Stimulated activated CD8-positive, alpha-beta memory T cell treated with anti-CD3 and anti-CD28 coated beads, Interleukin-12 subunit alpha, Interleukin-12 subunit beta, amount 100 ng/mL, for 24 hours (primary cell): ENCODE results near the gene DOK7.

Experiments
- DNase-seq: peaks from one replicate; pipeline ENCODE4 v3.0.0-alpha.2; 2020; ENCODE audit errors: extremely low read depth

The DOK7 gene

GRCh38 chr4:3463556-3464348 is 646 bp downstream of the DOK7 start:
- no peak for DNase-seq

GRCh38 chr4:3464349-3464905 is 1.3 kb downstream of the DOK7 start:
- DNase-seq: no peak

- DNase-seq: no peak
Observed at GRCh38 chr4:3464911-3465697, 2.0 kb downstream of the DOK7 start.

GRCh38 chr4:3465698-3466671 is 2.9 kb downstream of the DOK7 start:
- DNase-seq: no peak

- DNase-seq: no peak
Observed at GRCh38 chr4:3466691-3467600, 3.8 kb downstream of the DOK7 start.

GRCh38 chr4:3467601-3468031 is 4.5 kb downstream of the DOK7 start:
- no peak for DNase-seq

- no peak for DNase-seq
Observed at GRCh38 chr4:3468154-3468553, 5.0 kb downstream of the DOK7 start.

GRCh38 chr4:3468804-3469203 is 5.7 kb downstream of the DOK7 start:
- DNase-seq: no peak

GRCh38 chr4:3469386-3470243 is 6.5 kb downstream of the DOK7 start:
- DNase-seq: no peak

- no peak for DNase-seq
Observed at GRCh38 chr4:3470244-3471097, 7.4 kb downstream of the DOK7 start.

- no peak for DNase-seq
Observed at GRCh38 chr4:3471098-3471760, 8.1 kb downstream of the DOK7 start.

- DNase-seq: no peak
Observed at GRCh38 chr4:3471886-3472285, 8.8 kb downstream of the DOK7 start.

GRCh38 chr4:3472411-3473141 is 9.5 kb downstream of the DOK7 start:
- no peak for DNase-seq

- DNase-seq: no peak
Observed at GRCh38 chr4:3473181-3473950, 10.3 kb downstream of the DOK7 start.

GRCh38 chr4:3473996-3474765 is 11.1 kb downstream of the DOK7 start:
- DNase-seq: no peak
